Karpas-422 (cell line): ENCODE results near the gene EFS. TPM values are rescaled to one million over a fixed set of nuclear protein-coding genes. Genes with fewer than 3 reads are reported as not detected.
A peak's percentile ranks its signal among the peaks of the same experiment; 100 is the strongest.

Experiments used
- DNase-seq: peaks from one replicate; pipeline ENCODE4 v3.0.0-alpha.2; 2015
- H2AFZ ChIP-seq: fragments of 200-600 bp; sonication (generic); 2 replicates; pipeline ENCODE4 v1.6.1; 2014; ENCODE audit warnings: antibody characterized with exemption, low read length, mixed read lengths
- H3K27ac ChIP-seq: fragments of 200-600 bp; sonication (generic); 2 replicates; pipeline ENCODE4 v1.5.1; 2014; ENCODE audit warnings: mild to moderate bottlenecking, low read length, moderate library complexity
- H3K27me3 ChIP-seq: fragments of 200-600 bp; sonication (generic); 2 replicates; pipeline ENCODE4 v1.6.1; 2014; ENCODE audit warnings: low read length, mixed read lengths
- H3K36me3 ChIP-seq: fragments of 200-600 bp; sonication (generic); 2 replicates; pipeline ENCODE4 v1.6.1; 2014; ENCODE audit warnings: low read length, mixed read lengths; ENCODE audit not compliant: insufficient read depth
- H3K4me1 ChIP-seq: fragments of 200-600 bp; sonication (generic); 2 replicates; pipeline ENCODE4 v1.6.1; 2014; ENCODE audit warnings: mild to moderate bottlenecking, low read length, mixed read lengths
- H3K4me2 ChIP-seq: fragments of 200-600 bp; sonication (generic); 2 replicates; pipeline ENCODE4 v1.6.1; 2014; ENCODE audit warnings: low read length, low read depth, mild to moderate bottlenecking; ENCODE audit not compliant: poor library complexity, severe bottlenecking
- H3K4me3 ChIP-seq: fragments of 200-600 bp; sonication (generic); 2 replicates; pipeline ENCODE4 v1.5.1; 2014; ENCODE audit warnings: mild to moderate bottlenecking, antibody characterized with exemption, low read length, mixed read lengths
- H3K79me2 ChIP-seq: fragments of 200-600 bp; sonication (generic); 2 replicates; pipeline ENCODE4 v1.6.1; 2014; ENCODE audit warnings: mild to moderate bottlenecking, low read length, mixed read lengths
- H3K9ac ChIP-seq: fragments of 200-600 bp; sonication (generic); 2 replicates; pipeline ENCODE4 v1.6.0; 2014; ENCODE audit warnings: low read length
- H3K9me2 ChIP-seq: fragments of 200-600 bp; sonication (generic), shearing (Covaris generic); replicated peaks from 2 replicates; pipeline ENCODE4 v1.6.0; 2014; ENCODE audit warnings: mild to moderate bottlenecking, low read length, moderate library complexity; ENCODE audit not compliant: insufficient read depth
- H3K9me3 ChIP-seq: fragments of 300-700, 200-600 bp; sonication (generic); 2 replicates; pipeline ENCODE4 v1.6.1; 2014; ENCODE audit warnings: low read length, mixed read lengths
- H4K20me1 ChIP-seq: fragments of 200-600 bp; sonication (generic); 2 replicates; pipeline ENCODE4 v1.6.1; 2014; ENCODE audit warnings: mild to moderate bottlenecking, antibody characterized with exemption, low read length, low read depth; ENCODE audit not compliant: insufficient read depth
- total RNA-seq: library from RNA; depleted of rRNA; stranded (reverse); fragments of >200 nt; shearing (Covaris generic); gene quantifications from 2 replicates; pipeline ENCODE4 v1.2.3, GENCODE V29; 2014; ENCODE audit warnings: low replicate concordance

Gene EFS
- total RNA-seq, 1 experiment from 2014 or later: not detected

DNA sequence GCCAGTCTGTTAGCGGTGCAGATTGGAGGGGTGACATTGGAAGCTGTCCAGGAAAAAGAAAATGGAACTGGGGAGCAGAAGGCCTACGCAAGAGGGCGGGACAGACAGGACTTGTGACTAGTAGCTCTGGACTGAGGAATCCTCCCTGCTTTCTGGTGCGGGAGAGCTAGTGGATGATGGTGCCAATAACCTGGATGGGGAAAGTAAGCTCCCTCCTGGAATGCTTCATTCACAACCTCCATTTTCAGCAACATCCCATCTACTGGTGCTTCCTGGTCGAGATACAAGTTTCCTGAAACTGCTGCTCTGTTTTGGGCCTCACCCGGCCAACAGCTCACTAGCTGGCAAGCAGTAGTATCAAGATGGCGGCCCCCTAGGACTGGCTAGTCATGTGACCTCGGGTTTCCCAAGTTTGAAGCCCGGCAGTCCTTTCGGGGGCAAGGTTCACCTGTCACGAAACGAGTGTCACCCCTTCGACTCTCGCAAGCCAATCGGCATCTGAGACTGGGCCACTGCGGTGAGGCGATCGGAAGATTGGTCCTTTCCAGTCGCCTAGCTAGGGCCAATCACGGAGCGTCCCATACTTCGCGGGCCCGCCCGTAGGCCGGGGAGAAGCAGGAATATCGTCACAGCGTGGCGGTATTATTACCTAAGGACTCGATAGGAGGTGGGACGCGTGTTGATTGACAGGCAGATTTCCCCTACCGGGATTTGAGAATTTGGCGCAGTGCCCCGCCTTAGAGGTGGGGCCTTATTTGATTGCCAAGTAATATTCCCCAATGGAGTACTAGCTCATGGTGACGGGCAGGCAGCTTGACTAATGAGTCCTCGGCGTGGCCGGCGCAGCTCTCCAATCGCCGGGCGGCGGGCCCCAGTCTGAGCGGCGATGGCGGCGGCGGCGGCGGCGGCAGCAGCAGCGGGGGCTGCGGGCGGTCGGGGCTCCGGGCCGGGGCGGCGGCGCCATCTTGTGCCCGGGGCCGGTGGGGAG is 44.1 kb downstream of the EFS start, which contains the start of gene PABPN1:
Gene PABPN1 (plus strand): TSS at position 874 of the 988 bp plus-strand sequence. CDS start 13 bp downstream, at position 887.
- peak within 1 kb of the TSS; percentile 86 for H3K4me3 ChIP-seq
- H3K27ac ChIP-seq: peak within 1 kb of the TSS; percentile 59
- H2AFZ ChIP-seq: 0 out of 2 replicates have a peak within 1 kb of the TSS, but pooled peaks have one; percentile 8
- peak within 1 kb of the TSS; percentile 85 for H3K4me2 ChIP-seq
- no peaks in the 10 kb centered on the region for H3K9me2 ChIP-seq
- peaks cover 6% of the 10 kb centered on the region; the same call in 1 of the 2 replicates for H4K20me1 ChIP-seq
- H3K9ac ChIP-seq: peak within 1 kb of the TSS; percentile 92
- H3K27me3 ChIP-seq: no peaks in the 10 kb centered on the region
- H3K9me3 ChIP-seq: no peaks in the 10 kb centered on the region
- peaks cover 30% of the 10 kb centered on the region for H3K79me2 ChIP-seq
- DNase-seq: peak; percentile 100
- H3K36me3 ChIP-seq: peaks cover 28% of the 10 kb centered on the region
- peaks cover 34% of the 10 kb centered on the region for H3K4me1 ChIP-seq

DNA sequence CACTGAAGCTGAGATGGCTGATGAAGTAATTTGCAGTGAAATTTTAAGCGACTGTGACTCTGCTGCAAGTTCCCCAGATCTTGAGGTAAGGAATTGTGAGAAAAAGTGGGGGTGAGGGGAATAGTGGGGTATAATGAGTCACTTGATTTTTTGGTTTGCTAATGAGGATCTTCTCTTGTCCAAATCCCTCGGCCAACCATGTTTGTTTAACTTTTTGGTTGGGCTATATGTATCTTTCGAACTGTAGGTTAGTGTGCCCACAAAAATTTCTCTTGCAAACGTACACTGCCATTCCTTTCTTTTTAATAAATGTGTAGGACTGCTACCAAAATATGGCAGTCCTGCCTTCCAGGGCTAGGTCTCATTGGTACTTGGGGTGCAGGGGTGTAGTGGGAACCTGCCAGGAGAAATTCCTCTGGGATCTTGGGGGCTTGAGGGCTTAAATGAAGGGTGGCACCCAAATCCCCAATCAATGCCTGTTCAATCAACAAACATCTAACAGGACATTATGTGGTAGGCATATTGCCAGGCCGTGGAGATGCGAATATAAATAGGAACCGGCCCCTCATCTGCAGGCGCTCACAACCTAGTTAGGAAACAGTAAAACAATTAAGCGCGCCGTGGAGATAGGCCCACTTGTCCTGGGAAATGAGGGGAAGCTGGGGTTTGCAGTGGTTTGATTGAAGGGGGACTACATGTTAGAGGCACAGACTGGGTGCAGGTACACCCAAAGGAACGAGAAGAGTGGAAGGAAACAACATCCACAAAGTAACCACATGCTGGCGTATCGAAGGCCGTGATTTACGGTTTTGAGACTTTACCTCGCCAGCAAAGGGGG is 45.0 kb downstream of the EFS start:
- H3K79me2 ChIP-seq: peaks cover 30% of the 10 kb centered on the region
- H3K9me3 ChIP-seq: no peaks in the 10 kb centered on the region
- peak overlapping the region; percentile 69 for H3K4me3 ChIP-seq
- H3K4me2 ChIP-seq: peak overlapping the region; percentile 83
- no peak for DNase-seq
- H2AFZ ChIP-seq: 0 out of 2 replicates have a peak overlapping the region, but pooled peaks have one; percentile 8
- H4K20me1 ChIP-seq: peaks cover 6% of the 10 kb centered on the region; the same call in 1 of the 2 replicates
- peaks cover 34% of the 10 kb centered on the region for H3K4me1 ChIP-seq
- H3K36me3 ChIP-seq: peaks cover 26% of the 10 kb centered on the region
- peak overlapping the region; percentile 71 for H3K9ac ChIP-seq
- H3K27ac ChIP-seq: peak overlapping the region; percentile 55
- no peaks in the 10 kb centered on the region for H3K27me3 ChIP-seq
- H3K9me2 ChIP-seq: no peaks in the 10 kb centered on the region

DNA sequence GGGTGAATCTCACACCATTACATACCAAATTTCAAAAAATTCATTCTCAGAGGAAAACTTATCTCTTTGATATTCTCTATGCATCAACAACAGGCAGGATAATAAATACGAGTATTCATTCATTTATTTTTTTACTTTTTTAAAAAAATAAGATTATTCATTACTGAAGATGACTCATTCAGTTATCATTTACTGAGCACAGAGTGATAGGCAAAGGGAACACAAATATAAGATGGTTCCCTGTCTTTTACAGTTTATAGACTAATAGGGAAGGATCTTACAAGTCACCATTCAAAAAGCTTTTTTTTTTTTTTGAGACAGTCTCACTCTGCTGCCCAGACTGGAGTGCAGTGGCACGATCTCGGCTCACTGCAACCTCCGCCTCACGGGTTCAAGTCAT is 48.7 kb downstream of the EFS start:
- Histone ChIP-seq H3K36me3 (no peaks in the 10 kb centered on the region), H3K9me3 (no peaks in the 10 kb centered on the region), H4K20me1 (no peaks in the 10 kb centered on the region), H3K9ac (no peak overlapping the region), H3K9me2 (no peaks in the 10 kb centered on the region), H3K79me2 (peaks cover 7% of the 10 kb centered on the region; the same call in 1 of the 2 replicates), H3K27ac (no peak overlapping the region), H2AFZ (no peak overlapping the region), H3K4me3 (no peak overlapping the region), H3K4me2 (no peak overlapping the region), H3K4me1 (peaks cover 14% of the 10 kb centered on the region), H3K27me3 (no peaks in the 10 kb centered on the region)
- DNase-seq: no peak

DNA sequence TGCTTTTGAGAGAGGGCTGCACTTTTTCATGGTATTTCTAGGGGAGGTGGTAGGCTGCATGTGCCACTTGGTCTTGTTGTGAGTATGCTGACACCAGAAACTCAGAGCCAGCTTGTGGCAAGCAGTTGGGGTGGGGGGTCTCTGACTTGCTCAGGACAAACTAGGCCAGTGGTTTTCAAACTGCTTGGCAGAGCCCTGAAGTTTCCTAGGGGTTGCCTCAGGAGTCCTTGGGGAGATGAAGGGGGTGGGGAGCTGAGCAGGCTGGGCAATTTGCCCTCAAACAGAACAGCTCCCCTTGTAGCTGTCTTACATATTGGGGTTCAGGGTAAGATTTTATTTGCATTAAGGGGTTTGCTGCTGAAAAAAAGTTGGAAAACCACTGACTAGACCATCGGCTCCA is 54.4 kb downstream of the EFS start:
- Histone ChIP-seq H3K27ac (no peak overlapping the region), H3K4me3 (no peak overlapping the region), H4K20me1 (no peaks in the 10 kb centered on the region), H3K9me3 (no peaks in the 10 kb centered on the region), H3K27me3 (no peaks in the 10 kb centered on the region), H3K79me2 (peaks cover 54% of the 10 kb centered on the region), H3K9me2 (no peaks in the 10 kb centered on the region), H3K4me1 (peaks cover 24% of the 10 kb centered on the region), H3K4me2 (no peak overlapping the region), H3K9ac (no peak overlapping the region), H2AFZ (no peak overlapping the region), H3K36me3 (peaks cover 9% of the 10 kb centered on the region; the same call in 1 of the 2 replicates)
- no peak for DNase-seq

DNA sequence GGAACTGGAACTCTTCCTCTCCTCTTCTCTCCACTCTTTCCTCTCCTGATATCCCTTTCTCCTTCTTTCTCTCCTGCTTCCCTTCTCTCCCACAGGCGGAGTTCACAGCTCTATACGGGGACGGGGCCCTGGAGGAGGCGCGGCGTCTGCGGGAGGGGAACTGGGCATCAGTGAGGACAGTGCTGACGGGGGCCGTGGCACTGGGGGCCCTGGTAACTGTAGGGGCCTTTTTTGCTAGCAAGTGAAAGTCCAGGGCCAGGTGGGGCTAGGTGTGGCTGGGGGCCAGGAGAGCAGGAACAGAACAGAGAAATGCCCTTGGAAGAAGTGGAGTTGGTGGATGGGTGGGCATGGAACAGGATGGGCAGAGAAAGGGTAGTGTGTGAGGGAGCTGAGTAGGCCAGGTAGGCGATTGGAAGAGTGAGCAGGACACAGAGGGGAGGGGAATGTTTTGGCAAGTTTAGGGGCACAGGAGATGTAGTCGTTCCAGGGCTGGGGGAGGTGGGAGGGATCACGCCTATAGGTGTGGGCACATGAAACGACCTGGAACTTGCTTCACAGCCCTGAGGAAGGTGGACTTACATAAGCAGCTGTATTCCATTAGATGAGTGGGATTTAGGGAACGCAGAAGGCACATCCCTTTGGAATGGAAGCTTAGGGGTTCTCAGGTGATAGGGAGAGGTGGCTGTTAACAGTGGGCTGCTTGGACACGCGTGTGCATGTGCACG is 56.1 kb downstream of the EFS start:
- Histone ChIP-seq H3K4me2 (no peak overlapping the region), H3K9ac (0 out of 2 replicates have a peak overlapping the region, but pooled peaks have one; percentile 98), H3K79me2 (peaks cover 54% of the 10 kb centered on the region), H3K27me3 (no peaks in the 10 kb centered on the region), H3K9me2 (no peaks in the 10 kb centered on the region), H2AFZ (no peak overlapping the region), H3K27ac (no peak overlapping the region), H3K9me3 (no peaks in the 10 kb centered on the region), H3K4me3 (no peak overlapping the region), H4K20me1 (no peaks in the 10 kb centered on the region), H3K4me1 (peaks cover 26% of the 10 kb centered on the region), H3K36me3 (peaks cover 9% of the 10 kb centered on the region; the same call in 1 of the 2 replicates)
- DNase-seq: no peak

DNA sequence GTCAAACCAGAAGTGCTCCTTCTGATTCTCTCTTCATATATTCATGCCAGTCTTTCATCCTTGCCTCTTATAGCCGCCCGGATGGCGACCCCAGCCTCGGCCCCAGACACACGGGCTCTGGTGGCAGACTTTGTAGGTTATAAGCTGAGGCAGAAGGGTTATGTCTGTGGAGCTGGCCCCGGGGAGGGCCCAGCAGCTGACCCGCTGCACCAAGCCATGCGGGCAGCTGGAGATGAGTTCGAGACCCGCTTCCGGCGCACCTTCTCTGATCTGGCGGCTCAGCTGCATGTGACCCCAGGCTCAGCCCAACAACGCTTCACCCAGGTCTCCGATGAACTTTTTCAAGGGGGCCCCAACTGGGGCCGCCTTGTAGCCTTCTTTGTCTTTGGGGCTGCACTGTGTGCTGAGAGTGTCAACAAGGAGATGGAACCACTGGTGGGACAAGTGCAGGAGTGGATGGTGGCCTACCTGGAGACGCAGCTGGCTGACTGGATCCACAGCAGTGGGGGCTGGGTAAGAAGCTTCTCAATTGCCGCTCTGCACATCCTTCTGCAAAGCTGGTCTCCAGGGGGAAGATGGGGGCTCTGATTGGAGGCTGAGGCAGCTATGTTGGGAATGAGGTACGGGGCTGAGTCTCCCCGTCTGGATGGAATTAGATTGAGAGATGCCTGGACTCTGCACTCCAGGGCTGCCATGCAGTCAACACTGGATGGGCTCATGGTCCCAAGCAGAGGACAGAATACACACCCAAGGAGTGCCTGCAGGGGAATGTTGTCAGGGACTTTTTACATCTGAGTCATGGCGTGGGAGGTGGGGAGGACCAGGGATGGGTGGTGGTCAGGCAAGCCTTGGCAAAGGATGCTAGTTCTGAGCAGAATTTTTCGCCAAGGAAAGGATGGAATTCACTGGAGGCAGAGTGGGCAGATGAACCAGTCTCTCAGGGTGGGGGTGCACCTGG is 57.0 kb downstream of the EFS start:
- H3K9ac ChIP-seq: peak overlapping the region; percentile 98
- peak overlapping the region; percentile 59; the same call in 1 of the 2 replicates for H3K27ac ChIP-seq
- H3K79me2 ChIP-seq: peaks cover 57% of the 10 kb centered on the region

DNA sequence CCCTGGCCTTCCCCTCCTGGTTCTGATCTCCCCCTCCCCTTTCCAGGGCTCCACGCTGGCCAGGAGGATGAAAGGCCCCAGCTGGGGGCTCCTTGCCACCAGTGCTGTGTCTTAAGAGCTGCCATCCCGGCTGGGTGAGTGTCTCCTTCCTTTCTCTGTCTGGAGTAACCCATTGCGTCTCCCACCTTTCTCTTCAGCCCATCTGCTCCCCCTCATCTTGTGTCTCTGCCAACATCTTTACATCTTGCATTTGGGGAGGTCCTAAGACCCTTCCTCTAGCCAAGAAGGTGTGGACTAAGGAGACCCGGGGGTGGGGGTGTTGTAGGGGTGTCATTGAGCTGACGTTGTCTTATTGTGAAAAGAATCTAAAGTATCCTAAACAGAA is 57.8 kb downstream of the EFS start:
- H3K36me3 ChIP-seq: peaks cover 9% of the 10 kb centered on the region; the same call in 1 of the 2 replicates
- H3K4me2 ChIP-seq: peak overlapping the region; percentile 95
- no peak overlapping the region for H2AFZ ChIP-seq
- peak overlapping the region; percentile 59 for H3K27ac ChIP-seq
- H3K9me2 ChIP-seq: no peaks in the 10 kb centered on the region
- H3K9me3 ChIP-seq: no peaks in the 10 kb centered on the region
- peaks cover 34% of the 10 kb centered on the region for H3K4me1 ChIP-seq
- H3K79me2 ChIP-seq: peaks cover 57% of the 10 kb centered on the region
- H3K4me3 ChIP-seq: peak overlapping the region; percentile 97
- H3K9ac ChIP-seq: peak overlapping the region; percentile 98
- no peaks in the 10 kb centered on the region for H3K27me3 ChIP-seq
- H4K20me1 ChIP-seq: no peaks in the 10 kb centered on the region
- DNase-seq: no peak

More for the DNA sequence above, 57.0 kb downstream of the EFS start:
- peak overlapping the region; percentile 95 for H3K4me2 ChIP-seq
- H3K4me3 ChIP-seq: peak overlapping the region; percentile 97
- H4K20me1 ChIP-seq: no peaks in the 10 kb centered on the region
- H3K4me1 ChIP-seq: peaks cover 29% of the 10 kb centered on the region
- H3K9me3 ChIP-seq: no peaks in the 10 kb centered on the region
- DNase-seq: no peak
- peaks cover 9% of the 10 kb centered on the region; the same call in 1 of the 2 replicates for H3K36me3 ChIP-seq
- no peaks in the 10 kb centered on the region for H3K9me2 ChIP-seq
- H3K27me3 ChIP-seq: no peaks in the 10 kb centered on the region
- H2AFZ ChIP-seq: no peak overlapping the region
